SW 1271 (cell line): Measurements from ENCODE around the gene TLE1.
A peak's percentile ranks its signal among the peaks of the same experiment; 100 is the strongest.

Experiments used
- DNase-seq, 2 experiments: peaks; one replicate each; lab custom pipeline; 2025; lab: John Stamatoyannopoulos, UW

Gene TLE1

DNA sequence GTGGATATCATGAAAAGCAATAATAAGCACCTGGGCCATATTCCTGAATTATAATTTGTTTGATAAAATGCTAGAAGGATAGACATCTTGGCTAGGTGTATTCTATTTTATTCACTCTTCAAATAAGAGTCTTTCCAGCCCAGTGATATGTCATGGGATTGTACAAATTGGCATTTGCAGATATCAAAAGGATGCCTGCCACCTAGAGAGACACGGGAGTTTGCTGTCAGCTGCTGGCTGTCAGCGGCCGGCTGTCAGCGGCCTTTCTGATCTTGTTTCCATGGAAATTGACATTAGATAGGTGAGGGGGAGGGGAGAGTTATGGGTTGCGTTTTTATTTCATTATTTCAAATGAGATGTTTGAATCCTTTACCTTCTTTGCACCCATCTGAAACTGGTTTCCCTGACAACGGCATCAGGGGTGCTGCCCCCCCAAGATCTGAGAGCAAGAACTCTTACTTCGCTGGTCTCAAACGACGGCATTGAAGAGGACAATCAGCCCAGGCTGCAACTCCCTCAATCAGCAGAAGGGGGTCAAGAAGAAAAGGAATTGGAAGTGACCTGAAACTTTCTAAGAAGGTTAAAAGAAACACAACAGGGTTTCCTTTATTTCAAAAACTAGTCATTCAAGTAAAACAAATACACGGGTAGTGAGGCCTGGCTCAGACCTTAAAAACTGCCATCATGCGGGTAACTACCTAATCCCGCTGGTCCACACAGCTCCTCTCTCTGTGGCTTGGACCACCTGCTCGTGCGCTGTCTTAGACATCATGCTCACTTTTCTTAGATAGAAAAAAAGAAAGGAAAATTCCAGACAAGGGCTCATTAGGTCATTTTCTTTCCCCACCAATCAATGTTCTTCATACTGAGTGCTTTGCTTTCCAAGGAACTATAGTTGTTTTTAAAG lies 115.7 kb downstream of the TLE1 start:
- DNase-seq, result no peak

- no peak for DNase-seq
Observed at GRCh38 chr9:81570083-81570482, 119.3 kb downstream of the TLE1 start.

DNA sequence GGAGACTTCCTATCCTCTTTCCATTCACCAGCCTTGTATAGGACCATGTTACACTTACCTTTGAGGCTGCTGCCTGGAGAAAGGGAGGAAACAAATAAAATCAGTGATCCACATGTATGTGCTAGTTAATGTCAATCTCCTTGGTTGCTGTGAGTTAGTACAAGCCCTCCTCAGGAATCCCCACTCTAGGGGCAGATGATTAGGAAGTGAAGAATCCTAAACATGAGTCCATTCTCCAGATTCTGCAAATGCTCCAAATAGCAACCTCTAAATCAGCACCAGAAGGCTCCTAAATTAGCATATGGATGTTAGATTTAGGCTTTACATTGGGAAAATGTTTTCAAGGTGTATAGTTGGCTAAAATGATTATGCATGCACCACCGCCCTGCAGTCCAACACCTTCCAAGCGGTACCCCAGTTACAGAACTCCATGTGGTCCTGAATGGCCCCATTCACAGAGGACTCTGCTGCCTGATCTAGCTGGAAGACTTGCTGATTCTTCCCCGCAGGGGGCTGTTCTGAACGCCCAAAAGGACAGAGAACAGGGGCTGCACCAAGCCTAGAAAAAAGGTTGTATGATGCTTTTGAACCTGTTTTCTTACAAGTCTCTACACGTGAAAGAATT lies 123.2 kb downstream of the TLE1 start:
- no peak for DNase-seq

GRCh38 chr9:81565609-81566008 lies 123.7 kb downstream of the TLE1 start:
- DNase-seq, result no peak

DNA sequence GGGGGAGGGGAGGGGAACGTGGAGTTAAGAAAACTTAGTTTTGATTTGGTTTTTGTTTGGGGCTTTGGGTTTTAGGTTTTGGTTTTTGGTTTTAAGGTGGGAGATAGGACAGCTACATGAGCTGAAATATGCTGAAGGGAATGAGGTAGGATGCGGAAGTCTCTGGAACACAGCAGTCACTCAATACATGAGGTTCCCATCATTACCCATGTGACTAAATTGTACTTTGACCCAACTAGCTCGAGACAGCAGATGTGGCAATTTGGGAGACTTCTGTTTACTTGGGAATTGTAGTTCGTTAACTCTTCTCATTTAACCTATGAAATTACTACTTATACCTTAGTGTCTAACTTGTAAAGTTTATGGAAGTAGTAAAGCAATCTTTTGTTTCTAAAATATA lies 124.2 kb downstream of the TLE1 start:
- no peak for DNase-seq

DNA sequence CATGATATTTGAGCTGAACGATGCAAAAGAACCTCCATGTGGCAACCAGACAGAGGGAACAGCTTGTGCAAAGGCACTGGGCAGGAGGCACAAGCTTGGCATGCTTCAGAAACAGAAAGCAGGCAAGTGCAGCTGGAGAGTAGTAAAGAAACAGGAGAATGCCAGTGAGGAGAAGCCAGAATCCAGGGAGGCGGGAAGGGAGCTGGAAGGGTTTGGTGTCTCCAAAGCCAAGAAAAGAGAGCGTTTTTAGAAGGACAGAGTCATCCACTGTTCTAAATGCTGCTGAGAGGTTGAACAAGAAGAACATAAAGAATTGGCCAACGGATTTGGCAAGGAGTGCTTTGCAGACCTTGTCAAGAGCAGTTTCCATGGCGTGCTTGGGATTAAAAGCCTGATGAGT lies 124.7 kb downstream of the TLE1 start:
- DNase-seq, result no peak

GRCh38 chr9:81563739-81564138 lies 125.6 kb downstream of the TLE1 start:
- DNase-seq, result no peak

- DNase-seq, result no peak
Observed at GRCh38 chr9:81563020-81563407, 126.3 kb downstream of the TLE1 start.

DNA sequence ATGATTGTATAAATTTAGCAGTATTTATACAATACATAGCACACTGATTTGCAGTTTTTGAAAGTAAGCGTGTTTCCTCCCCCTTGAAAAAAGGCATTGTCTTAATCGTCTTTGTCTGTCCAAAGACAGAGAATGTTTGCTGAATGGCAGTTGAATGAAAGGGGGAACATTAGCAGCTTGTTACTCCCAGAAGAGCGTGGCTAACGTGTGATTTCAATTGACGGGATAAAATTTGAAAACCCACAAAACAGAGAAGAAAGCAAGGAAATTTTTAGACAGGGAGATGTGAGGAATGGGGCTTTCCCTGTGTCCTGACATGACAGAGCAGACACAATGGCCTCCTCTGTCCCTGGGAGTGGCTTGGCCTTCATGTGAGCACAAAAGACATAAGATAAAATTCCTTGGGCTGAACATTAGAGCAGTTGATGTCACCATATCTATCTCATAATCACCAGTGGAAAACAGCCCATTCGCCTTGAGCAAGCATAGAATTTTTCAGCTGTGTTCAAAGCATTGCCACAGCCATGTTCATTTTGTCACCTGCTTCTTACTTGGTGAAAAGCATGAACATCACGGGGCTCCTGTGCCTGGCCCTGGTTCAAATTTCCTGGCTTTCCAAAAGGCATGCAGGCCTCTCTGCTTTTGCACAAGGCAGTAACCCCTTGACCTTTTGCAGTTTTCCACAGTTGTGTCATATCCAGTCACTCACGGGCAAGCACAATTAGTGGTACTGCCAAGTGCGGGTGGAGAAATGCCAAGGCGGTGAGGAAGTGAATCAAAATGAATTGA lies 126.9 kb downstream of the TLE1 start:
- DNase-seq, result peak; percentile 81 to 86

DNA sequence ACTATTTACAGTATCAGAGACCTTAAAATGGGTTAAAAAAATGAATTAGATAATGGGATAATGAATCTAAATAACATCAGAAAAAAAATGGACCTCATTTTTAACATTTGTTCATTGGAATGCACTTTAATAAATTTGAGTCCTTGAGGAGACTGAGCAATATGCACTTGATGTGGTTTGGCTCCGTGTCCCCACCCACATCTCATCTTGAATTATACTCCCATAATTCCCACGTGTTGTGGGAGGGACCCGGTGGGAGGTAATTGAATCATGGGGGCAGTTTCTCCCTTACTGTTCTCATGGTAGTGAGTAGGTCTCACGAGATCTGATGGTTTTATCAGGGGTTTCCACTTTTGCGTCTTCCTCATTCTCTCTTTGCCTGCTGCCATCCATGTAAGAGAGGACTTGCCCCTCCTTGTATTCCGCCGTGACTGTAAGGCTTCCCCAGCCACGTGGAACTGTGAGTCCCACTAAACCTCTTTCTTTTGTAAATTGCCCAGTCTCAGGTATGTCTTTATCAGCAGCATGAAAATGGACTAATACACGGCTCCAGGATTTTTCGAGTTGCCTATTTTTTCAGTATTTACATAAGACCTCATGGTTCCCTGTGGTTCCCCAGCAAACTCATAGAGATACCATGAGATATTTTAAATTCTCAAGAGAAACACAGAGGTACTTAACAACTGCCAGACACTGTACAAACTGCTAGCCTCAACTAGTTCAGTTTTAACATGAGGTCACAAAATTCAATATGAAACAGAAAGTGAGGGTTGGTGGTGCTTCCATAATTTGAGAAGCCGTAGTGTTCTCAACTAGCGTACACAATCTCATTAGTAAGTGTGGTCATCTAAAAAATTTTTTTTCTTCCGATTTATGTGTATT lies 128.3 kb downstream of the TLE1 start:
- DNase-seq, result no peak

- peak; percentile 80 to 95 for DNase-seq
Observed at GRCh38 chr9:81559709-81560108, 129.6 kb downstream of the TLE1 start.

DNA sequence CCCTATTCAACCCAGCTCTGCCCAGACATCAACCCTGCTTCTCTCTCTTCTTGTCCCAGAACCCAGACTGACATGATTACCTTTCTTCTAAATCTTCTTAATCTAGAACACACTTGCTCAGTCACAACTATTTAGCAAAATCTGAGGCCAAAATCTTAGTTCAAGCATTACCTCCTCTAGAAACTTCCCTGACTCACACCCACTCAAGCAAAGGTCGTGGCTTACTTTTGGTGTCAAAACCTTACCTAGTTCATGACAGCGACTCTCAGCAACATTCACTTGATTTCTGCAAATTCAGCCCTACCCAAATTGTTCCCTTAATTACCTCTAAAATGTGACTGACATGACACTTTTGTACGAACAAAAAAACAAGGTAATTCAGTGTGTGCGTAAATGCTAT lies 130.2 kb downstream of the TLE1 start:
- DNase-seq, result no peak

DNA sequence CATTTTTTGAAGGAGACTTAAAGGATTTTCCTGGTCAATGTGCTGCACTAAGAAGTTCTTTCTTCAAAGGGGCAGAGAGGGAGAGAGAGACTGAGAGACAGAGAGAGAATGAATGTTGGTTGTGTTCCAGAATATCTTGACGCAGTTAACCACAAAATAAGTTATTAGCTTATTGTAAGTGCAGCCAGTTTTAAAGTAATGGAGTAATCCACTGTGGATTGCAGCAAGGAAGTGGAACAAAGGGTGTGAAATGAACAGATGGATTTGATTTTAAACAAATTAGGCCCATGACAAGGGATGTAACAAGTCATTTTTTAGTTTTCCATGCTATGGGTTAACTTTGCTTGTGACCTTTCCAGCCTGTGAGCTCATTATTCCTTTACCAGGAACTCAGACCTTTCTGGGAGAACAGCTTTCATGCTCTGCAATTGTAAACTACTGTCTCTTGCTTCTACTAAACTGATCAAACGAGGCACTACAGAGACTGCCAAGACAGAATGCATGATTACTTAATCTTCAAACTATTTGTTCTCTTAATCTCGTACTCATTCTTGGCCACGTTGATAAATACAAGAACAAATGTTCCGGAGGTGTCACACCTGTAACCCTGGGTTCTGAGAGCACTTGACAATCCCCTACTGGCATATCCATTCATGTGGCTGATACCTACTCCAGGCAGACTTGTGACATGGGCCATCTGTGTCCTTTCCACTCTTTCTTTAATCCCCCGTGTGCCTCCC lies 131.1 kb downstream of the TLE1 start:
- no peak for DNase-seq

DNA sequence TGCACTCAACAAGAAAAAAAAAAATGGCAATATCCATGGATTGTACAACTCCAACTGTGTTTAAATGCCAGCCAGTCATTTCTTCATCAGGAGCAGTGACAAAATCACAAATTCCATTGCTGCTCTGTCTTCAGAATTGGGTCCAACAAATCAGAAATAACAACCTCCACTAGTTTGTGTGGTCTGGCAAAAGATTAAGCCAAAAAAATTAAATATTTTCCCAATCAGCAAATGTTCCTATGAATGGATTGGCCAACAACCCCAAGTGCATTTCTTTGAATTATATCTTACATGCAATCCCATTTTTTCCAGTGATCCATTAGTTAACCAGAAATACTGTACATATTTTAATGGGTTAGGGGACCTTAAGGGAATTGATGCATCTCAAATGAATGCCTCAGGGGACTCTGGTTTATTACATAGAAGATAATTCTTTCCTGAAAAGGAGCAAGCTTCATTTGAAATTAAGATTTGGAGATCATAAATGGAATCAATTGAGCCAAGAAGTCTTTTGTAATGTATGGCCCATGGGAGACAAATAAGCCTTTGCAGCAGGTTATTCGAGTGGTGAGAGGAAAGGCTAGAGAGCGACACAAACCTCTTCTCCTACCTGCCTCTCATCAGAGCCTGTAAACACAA lies 131.8 kb downstream of the TLE1 start:
- DNase-seq, result no peak

DNA sequence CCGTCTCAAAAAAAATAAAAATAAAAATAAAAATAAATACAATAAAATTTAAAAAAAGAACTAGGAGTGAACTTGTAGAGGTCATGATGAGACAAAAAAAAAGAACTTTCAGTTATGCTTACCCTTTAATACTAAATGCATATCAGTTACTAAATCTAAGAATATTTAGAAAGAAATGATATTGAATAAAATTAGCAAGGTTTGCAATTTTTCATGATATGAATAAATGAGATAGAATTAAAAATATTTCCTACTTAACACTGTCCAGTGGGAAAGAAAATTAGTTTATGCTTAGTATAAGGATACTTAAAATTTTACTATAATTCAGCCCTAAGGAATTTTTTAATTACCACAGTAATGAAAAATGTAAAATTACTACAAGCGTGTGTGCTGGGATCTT lies 132.4 kb downstream of the TLE1 start:
- DNase-seq, result no peak

- DNase-seq, result no peak
Observed at GRCh38 chr9:81552581-81552991, 136.8 kb downstream of the TLE1 start.

GRCh38 chr9:81550207-81550583 lies 139.2 kb downstream of the TLE1 start:
- no peak for DNase-seq

GRCh38 chr9:81549500-81550206 lies 139.7 kb downstream of the TLE1 start:
- DNase-seq, result no peak

GRCh38 chr9:81548911-81549310 lies 140.4 kb downstream of the TLE1 start:
- DNase-seq, result no peak

GRCh38 chr9:81546489-81546888 lies 142.9 kb downstream of the TLE1 start:
- no peak for DNase-seq
